GM11168 (cell line): ENCODE results near the gene NAALADL2.
"Not testable (repeated sequence)": the region's sequence is repeated elsewhere in the genome, so short reads cannot be mapped to it uniquely, and the experiment has no call there.

Experiments used
- in situ Hi-C: fragments of 300-500 bp; cut with MboI; formaldehyde crosslinking; loops from one replicate; pipeline ENCODE4 v1.12.0; 2022; ENCODE audit warnings: low sequenced_read_pairs; ENCODE audit not compliant: unreplicated experiment

The NAALADL2 gene

DNA sequence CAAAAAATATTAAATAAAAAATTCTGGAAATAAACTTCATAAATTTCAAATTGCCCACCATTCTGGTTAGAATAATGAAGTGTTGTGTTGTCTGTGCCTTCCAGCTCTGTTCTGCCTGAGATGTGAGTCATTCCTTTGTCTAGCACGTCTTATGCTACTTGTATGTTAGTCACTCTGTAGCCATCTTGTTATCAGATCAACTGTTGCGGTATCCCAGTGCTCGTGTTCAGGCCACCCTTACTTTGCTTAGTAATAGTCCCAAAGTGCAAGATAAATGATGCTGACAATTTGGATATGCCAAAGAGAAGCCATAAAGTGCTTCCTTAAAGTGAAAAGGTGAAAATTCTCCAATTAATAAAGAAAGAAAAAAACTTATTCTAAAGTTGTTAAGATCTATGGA, 527.5 kb downstream of the NAALADL2 start:
- in situ Hi-C loops: no loop called here

DNA sequence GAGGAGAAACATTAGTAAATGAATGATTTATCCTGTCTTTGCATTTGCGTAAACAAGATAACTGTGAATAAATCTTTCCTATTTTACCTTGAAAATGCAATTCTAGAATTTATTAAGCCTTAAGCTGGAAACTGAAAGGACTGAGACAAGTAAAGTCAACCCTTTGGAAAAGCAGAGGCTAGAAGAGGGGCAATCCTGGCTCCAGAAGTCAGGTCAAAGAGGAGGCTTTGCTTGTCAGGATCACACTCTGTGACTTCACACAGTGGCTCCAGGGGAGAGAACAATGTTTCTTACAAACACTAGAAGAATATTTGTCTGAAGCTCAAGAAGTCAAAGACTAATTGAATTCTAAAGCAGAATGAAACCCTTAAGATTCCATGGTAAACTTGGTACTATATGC, 530.4 kb downstream of the NAALADL2 start:
- in situ Hi-C loops: no loop called here

DNA sequence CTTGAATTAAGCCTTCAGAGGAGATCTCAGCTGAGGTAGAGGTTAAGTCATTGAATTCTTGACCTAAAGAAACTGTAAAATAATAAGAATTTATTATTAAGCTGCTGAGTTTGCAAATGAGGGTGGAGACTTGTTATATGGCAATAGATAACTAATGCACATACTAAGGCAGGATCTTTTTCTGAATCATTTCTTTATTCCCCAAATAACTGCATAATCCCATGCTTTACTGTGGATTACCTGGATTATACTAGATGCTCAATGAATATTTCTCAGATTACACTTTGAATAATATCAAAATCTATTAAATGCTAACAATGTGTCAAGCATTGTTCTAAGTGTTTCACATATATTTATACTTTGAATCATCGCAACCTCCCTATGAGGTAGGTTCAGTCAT, 532.5 kb downstream of the NAALADL2 start:
- in situ Hi-C loops: no loop called here

DNA sequence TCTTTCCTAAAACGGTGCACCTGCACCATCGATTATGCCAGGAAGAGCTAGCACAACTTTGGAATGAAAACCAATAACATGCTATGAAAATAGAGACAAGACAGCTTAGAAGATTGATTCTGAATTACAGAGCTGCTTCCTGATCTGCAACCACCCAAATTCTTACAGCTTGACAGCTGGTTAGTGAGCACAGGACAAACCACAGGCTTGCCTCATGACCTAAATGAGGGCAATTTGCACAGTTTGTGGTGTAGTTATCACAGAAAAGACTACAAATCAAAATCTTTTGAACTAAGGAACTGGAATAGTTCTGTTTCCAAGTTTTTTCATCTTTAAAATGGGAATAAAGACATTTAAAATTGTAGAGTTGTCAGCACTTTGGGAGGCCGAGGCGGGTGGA, 533.5 kb downstream of the NAALADL2 start:
- in situ Hi-C loops: no loop called here

DNA sequence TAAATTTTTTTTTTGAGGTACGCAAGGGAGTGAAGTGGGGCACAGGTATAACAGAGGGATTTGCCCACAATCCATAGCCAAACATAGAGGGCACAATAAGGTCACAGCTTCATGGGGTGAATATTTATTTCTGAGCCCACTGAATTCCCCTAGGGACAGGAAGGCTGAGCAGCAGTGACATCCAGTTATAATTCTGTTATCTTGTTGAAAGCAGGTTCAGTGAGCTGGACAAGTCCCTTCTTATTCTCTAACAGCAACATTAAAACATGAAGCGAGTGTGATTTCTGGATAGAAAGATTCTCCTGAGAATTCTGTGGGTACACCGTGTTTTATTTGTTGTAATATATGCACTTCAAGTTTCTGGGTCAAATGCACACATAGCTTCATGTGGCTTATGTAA, 538.2 kb downstream of the NAALADL2 start:
- in situ Hi-C loops: no loop called here

DNA sequence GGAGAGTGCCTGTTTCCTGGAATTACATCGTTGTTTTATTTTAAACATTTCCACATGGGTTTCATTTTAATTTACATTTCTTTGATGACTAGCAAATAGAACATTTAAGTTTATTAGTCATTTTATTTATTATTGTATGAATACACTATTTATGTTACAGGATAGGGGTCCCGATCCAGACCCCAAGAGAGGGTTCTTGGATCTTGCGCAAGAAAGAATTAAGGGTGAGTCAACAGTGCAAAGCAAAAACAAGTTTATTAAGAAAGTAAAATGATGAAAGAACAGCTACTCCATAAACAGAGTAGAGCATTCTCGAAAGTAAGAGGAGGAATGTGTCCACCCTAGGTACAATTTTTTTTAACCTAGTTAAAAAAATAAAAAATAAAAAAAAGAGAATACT, 539.5 kb downstream of the NAALADL2 start:
- in situ Hi-C loops: no loop called here

DNA sequence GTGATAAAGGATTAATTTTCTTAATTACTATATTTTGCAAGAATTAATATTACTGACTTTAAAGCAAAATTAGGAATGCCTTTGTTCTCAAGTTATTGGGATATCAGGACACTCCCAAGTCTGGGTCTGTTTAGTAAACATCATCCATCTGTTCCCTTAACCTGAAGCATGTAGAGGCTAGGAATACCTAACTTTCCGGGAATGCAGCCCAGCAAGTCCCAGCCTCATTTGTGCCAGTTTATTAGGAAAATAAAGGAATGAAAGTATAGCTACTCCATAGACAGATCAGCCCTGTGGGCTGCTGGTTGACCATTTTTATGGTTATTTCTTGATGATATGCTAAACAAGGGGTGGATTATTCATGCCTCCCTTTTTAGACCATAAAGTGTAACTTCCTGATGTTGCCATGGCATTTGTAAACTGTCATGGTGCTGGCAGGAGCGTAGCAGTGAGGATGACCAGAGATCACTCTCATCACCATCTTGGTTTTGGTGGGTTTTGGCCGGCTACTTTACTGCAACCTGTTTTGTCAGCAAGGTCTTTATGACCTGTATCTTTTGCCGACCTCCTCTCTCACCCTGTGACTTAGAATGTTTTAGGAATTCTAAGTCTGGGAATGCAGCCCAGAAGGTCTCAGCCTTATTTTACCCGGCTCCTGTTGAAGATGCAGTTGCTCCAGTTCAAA, 540.2 kb downstream of the NAALADL2 start:
- in situ Hi-C loops: no loop called here

DNA sequence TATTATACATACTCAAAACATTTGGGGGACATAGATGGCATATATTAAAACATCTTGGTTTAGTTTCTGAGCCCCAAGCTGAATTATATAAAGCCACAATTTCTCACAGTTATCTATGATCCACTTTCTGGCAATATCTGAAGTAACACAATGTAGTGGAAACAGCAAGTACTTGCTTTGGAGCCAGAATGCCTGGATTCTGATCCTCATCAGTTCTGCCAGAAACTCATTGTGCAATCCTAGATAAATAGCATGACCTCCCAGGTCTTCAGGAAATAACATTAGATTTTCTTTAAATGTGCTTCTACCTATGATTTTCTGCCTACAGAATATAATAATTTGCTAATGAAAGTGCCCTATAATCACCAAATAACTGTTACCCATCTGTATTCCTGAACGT, 544.9 kb downstream of the NAALADL2 start:
- in situ Hi-C loops: no loop called here

DNA sequence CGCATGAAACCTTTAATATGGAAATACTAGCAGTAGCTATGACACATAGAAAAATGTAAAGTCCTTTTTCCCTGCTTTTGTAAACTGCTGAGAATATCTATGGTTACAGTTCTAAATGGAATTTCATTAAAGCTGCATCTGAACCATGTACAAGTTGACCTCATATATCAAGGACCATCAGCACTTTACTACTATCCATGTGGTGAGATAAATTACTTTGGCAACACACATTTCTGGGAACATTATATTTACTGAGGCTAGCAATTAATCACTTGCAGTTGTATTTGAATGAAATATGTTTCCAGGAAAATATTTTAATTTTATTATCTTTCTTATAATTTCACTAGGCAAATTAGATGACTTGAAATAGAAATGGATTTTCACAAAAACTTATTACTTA, 545.5 kb downstream of the NAALADL2 start:
- in situ Hi-C loops: no loop called here

DNA sequence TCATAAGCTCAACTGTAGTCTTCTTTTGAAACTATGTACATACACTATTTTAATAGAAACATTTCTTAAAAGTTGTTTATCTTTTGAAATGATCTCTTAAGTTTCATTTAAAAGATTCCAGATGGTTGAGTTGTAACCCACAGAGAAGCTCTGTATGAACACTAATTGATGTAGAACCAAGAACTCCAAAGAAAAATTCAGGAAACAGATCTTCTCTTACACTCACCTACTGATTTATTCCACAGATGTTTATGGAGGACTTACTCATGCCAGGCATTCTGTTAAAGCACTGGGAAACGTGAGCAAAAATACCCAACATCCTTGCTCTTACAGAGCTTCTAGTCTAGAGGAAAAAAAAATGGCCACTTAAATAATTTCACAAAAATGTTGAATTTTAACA, 551.1 kb downstream of the NAALADL2 start:
- in situ Hi-C loops: no loop called here

DNA sequence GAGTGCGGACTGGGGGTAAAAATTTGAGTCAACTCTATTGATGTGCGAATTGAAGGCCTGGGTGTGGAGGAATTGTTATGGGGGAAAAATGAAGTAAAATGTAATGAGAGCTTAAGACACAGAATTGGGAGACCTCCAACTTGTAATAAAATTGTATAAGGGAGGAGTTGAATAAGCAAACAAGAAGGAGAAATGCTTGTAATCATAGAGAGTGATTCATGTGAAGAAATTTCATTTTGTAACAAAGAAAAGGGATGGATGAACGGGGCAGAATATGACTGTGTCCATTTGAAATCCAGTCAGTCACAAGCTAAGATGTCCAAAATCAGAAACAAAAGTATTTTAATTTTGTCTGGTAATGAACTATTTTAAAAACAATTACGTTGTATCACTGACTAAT, 552.3 kb downstream of the NAALADL2 start:
- in situ Hi-C loops: no loop called here

DNA sequence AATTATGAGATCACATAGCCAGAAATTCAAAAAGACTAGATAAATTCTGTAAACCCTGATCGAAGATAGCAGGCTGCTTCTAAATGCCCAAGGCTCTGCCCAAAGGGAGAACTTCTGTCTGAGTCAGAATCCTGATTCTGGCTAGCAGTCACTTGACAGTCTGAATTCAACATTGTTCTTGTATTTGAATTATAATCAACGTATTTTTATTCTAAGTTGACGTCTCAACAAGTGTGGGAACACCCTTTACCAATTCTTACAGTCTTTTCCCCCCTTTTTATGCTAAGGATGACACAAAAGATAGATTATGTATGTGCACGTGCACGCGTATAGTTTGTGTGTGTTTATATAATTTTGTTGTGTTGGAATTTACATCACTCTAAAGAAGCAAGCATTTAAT, 552.8 kb downstream of the NAALADL2 start:
- in situ Hi-C loops: no loop called here

DNA sequence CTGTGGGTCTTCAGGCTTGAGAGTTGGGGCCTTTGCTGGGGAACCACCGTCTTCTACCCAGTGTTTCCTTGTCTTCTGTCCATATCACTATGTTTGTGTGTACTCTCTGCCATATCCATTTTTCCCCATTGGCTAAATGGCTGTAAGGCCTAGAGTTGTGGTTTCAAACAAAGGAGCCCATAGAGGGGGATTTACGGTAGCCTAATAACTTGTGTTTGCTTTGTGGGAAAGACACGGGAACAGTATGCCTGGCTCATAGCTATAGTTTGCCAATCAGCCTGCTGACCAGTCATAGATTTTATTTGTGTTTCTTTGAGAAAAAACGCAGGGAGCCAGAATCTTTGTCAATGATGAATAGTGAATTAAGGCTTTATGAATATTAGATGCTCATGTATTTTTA, 554.8 kb downstream of the NAALADL2 start:
- in situ Hi-C loops: no loop called here

DNA sequence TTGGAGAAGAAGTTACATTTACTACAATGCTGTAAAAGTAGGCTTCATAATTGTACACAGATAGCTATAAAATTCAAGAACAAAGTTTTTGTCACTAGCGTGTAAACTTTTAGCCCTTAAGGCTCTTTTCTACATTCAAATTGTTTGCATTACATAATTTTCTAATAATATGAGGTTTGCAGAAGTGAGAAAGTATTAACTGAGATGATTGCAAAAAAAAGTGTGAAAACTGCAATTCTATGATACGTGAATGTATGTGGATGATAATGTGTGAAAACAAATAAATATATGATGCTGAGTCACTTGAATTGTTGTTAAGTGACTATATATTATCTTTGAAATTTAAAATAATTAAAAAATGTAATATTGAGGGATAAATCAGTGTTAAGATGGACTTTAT, 557.5 kb downstream of the NAALADL2 start:
- in situ Hi-C loops: no loop called here

DNA sequence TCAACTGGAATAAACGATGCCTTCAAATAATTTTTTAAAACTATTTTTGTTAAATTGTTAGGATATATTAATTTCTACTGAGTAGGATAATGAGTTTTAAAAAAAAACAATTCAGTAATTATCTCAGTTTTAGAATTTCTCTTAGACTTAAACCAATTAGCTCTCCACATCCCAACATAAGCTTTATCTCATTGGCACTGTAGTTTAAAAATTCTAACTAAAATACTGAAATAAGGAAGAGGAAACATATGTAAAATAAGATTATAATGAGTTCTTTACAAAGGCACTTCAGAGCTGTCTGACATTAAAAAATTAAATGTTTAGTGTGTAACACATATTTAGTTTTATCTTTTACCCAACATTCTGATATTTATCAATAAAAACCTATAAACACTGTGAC, 558.3 kb downstream of the NAALADL2 start:
- in situ Hi-C loops: no loop called here

DNA sequence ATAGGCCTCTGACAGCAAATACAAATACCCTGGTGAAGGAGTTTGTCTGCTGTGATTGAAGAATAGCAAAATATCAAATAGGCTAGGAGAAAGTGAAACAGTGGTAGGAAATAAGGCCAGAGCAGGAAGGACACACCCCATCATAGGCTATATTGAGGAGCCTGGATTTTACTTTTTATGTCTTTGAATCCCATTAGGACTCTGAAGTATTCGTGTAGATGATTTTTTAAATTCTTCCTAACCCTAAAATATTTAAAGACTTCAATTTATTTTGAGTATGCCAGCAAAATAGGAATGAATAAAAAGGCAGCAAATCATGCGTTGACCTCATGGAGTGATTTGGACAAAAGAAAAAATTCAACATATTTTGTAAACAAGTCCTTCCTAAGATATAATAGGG, 562.8 kb downstream of the NAALADL2 start:
- in situ Hi-C loops: no loop called here

DNA sequence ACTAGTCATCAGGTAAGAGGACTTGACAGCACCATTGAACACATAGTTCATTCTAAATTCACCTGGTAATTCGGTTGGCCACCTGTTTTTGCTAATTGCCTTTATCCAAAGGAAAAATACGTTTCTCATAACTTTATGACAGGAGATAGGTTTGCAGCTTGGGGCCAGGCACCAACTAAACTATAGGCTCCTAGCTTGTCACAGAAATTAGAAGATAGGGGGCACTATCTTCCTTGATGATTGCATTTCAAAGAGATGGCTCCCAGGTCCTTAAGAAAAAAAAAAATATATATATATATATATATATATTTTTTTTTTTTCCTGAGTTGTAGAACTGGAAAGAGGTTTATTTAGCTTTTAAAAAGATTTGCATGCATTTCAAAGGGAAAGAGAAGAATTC, 563.6 kb downstream of the NAALADL2 start:
- in situ Hi-C loops: no loop called here

DNA sequence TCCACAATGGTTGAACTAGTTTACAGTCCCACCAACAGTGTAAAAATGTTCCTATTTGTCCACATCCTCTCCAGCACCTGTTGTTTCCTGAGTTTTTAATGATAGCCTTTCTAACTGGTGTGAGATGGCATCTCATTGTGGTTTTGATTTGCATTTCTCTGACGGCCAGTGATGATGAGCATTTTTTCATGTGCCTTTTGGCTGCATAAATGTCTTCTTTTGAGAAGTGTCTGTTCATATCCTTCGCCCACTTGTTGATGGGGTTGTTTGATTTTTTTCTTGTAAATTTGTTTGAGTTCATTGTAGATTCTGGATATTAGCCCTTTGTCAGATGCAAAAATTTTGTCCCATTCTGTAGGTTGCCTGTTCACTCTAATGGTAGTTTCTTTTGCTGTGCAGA, 564.7 kb downstream of the NAALADL2 start:
- in situ Hi-C loops: not testable (repeated sequence)

DNA sequence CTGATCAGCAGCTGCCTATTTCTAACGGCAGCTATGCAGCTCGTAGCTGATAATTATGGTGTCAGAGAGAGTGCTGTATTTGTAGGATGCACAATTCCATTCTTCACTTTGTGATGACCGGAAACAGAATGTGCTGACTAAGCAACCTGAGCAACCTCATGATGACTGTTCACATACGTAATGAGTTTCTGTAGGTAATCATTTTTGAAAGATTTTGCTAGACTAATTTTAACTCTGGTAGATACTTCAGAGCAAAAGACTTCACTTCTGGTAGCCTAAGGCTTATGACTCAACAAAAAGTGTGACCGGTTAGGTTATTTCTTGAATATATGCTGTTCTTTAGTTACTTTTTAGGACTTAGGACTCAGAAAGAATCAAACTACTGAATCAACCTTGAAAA, 567.7 kb downstream of the NAALADL2 start:
- in situ Hi-C loops: no loop called here

DNA sequence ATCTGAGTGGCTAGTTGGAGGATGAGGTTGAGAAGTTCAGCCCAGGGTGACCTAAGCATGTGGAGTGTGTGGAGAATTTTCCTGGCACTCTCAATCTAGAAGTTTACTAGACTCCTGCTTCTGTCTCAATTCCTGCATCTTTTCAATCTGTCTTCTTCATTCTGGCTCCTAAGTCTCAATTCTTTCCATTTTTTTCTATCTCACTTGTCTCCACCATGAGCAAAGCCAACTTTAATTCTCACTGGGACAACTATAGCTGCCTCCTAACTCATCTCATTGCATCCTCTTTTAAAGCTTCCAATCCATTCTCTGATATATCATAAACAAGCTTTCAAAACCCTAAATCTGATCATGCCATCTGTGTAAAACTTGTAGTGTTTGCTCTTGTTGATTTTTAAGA, 569.3 kb downstream of the NAALADL2 start:
- in situ Hi-C loops: no loop called here

DNA sequence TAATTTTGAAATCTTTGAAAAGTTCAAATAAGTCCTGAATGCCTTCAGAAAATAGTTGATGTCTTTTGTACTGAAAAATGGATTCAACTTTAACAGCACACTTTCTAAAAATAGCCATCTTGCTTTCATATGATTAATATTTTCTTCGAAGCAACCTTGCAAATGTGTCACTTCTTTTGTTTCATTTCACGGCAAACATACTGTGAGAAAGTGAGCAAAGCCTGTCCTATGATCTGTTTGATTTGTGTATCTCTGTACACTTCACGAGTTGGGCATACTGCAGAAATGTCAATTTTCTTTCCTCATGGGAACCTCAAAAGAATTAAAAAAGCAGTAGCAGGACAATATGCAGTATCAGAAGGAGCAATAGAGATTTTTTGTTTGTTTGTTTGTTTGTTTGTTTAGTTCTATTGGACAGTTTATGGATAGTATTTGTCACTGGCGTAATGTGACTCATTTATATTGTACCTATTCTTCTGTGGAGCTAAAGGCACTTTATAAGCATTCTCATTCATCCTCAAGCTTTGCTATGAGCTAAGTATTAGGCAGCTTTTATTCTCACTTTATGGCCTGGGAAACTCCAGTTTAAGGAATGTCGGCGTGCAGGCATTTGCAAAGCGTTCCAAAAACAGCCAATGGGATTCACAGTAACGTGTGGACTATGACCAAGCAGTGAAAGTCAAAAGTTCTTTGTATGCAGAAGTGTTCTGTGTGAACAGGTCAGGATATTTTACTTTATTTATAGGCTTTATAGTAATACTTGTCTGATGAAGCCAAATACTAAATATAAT, 572.0 kb downstream of the NAALADL2 start:
- in situ Hi-C loops: no loop called here
